A549 (cell line): Measurements from ENCODE around the gene DYRK1A. TPM values are rescaled to one million over a fixed set of nuclear protein-coding genes. Genes with fewer than 3 reads are reported as not detected.

ENCODE experiments used
- ATAC-seq, 2 experiments: fragments of 200-7000 bp in 1 of 2; fragments of >200 bp in 1 of 2; cut with Nextera tagmentation in 1 of 2; cut with Tn5 transposase in 1 of 2; 3 replicates each; pipeline versions ENCODE4 v1.8.0 to v1.9.1; 2018 to 2020; ENCODE audit warnings: mild to moderate bottlenecking in 1 of 2, moderate library complexity in 1 of 2
- CTCF ChIA-PET: fragments of 300-600 bp; sonication (Branson Sonifier 250); formaldehyde crosslinking; extraction: SDS; loops from one replicate; lab custom pipeline; 2021; ENCODE audit warnings: antibody characterized with exemption, inconsistent platforms; lab: Yijun Ruan, JAX
- POLR2A ChIA-PET: fragments of 350-600 bp; formaldehyde crosslinking; extraction: SDS; loops from one replicate; lab custom pipeline; 2021; ENCODE audit warnings: antibody characterized with exemption, inconsistent platforms; lab: Yijun Ruan, JAX
- DNase-seq, 2 experiments: peaks; one replicate each; pipeline versions ENCODE4 v3.0.0 to v3.0.0-alpha.2; 2011 to 2016; ENCODE audit warnings: low read depth in 1 of 2, low spot score in 1 of 2
- FAIRE-seq: peaks from 2 replicates; lab custom pipeline; 2011; peaks lifted over from hg19 to GRCh38; lab: Jason Lieb, UNC
- H3K27ac ChIP-seq, 2 experiments: fragments of >200 bp; sonication (Bioruptor Twin); formaldehyde crosslinking; 3 replicates each; pipeline ENCODE4 v1.5.1; 2016 to 2017
- H3K4me1 ChIP-seq: fragments of >200 bp; sonication (Bioruptor Twin); formaldehyde crosslinking; 3 replicates; pipeline ENCODE4 v1.6.1; 2016
- H3K4me2 ChIP-seq: fragments of >200 bp; sonication (Bioruptor Twin); formaldehyde crosslinking; 3 replicates; pipeline ENCODE4 v1.6.1; 2016
- H3K4me3 ChIP-seq: fragments of >200 bp; sonication (Bioruptor Twin); formaldehyde crosslinking; 3 replicates; pipeline ENCODE4 v1.5.1; 2016
- H3K9me3 ChIP-seq: fragments of >200 bp; sonication (Bioruptor Twin); formaldehyde crosslinking; 3 replicates; pipeline ENCODE4 v1.6.1; 2016
- BCL3 ChIP-seq: fragments of >200 bp; sonication (Bioruptor Twin); formaldehyde crosslinking; IDR thresholded peaks from 3 replicates; pipeline ENCODE4 v1.6.1; 2016
- CBX8 ChIP-seq: fragments of 200-600 bp; sonication (generic); IDR thresholded peaks from 2 replicates; pipeline ENCODE4 v1.6.1; 2016
- CHD2 ChIP-seq: fragments of 150-350 bp; IDR thresholded peaks from 2 replicates; pipeline ENCODE4 v1.6.1; 2014; ENCODE audit warnings: low read length; ENCODE audit not compliant: partially characterized antibody
- CHD4 ChIP-seq: fragments of 200-600 bp; sonication (generic); IDR thresholded peaks from 2 replicates; pipeline ENCODE4 v1.6.1; 2016; ENCODE audit warnings: antibody characterized with exemption, mild to moderate bottlenecking, borderline replicate concordance
- E2F6 ChIP-seq: IDR thresholded peaks from 2 replicates; pipeline ENCODE4 v1.6.1; 2012; ENCODE audit warnings: low read depth, borderline replicate concordance
- EP300 ChIP-seq, 2 experiments: fragments of >200 bp; sonication (Bioruptor Twin); formaldehyde crosslinking; IDR thresholded peaks; 2 replicates in 1 of 2; 3 replicates in 1 of 2; pipeline ENCODE4 v1.6.1; 2016 to 2017
- ESRRA ChIP-seq: fragments of 150-350 bp; IDR thresholded peaks from 2 replicates; pipeline ENCODE4 v1.6.1; 2014; ENCODE audit warnings: mild to moderate bottlenecking, low read length, borderline replicate concordance
- FOSB ChIP-seq: fragments of 250-450 bp; sonication (Bioruptor Pico); IDR thresholded peaks from 2 replicates; pipeline ENCODE4 v1.5.0; 2020; ENCODE audit warnings: mild to moderate bottlenecking, moderate library complexity
- FOXS1 ChIP-seq: fragments of 250-450 bp; sonication (Bioruptor Pico); IDR thresholded peaks from 2 replicates; pipeline ENCODE4 v1.5.0; 2020; ENCODE audit warnings: mild to moderate bottlenecking, moderate library complexity
- GATA3 ChIP-seq: IDR thresholded peaks from 2 replicates; pipeline ENCODE4 v1.6.1; 2012; ENCODE audit warnings: borderline replicate concordance
- HDAC2 ChIP-seq: fragments of 200-600 bp; sonication (generic); IDR thresholded peaks from 2 replicates; pipeline ENCODE4 v1.6.1; 2016
- HES2 ChIP-seq: fragments of >200 bp; sonication (Bioruptor Twin); formaldehyde crosslinking; IDR thresholded peaks from 2 replicates; pipeline ENCODE4 v1.6.1; 2016
- HEYL ChIP-seq: fragments of 250-450 bp; sonication (Bioruptor Pico); IDR thresholded peaks from 2 replicates; pipeline ENCODE4 v1.8.0; 2021; ENCODE audit warnings: mild to moderate bottlenecking, moderate library complexity
- HOXB13 ChIP-seq: fragments of 250-450 bp; sonication (Bioruptor Pico); IDR thresholded peaks from 2 replicates; pipeline ENCODE4 v1.5.0; 2020; ENCODE audit warnings: low read depth, mild to moderate bottlenecking, moderate library complexity
- HOXB5 ChIP-seq: fragments of 250-450 bp; sonication (Bioruptor Pico); IDR thresholded peaks from 2 replicates; pipeline ENCODE4 v1.5.0; 2020; ENCODE audit warnings: mild to moderate bottlenecking, moderate library complexity
- JUN ChIP-seq, 2 experiments: fragments of >200 bp; sonication (Bioruptor Twin); formaldehyde crosslinking; IDR thresholded peaks; 2 replicates in 1 of 2; 3 replicates in 1 of 2; pipeline ENCODE4 v1.6.1; 2016 to 2017
- JUNB ChIP-seq: fragments of >200 bp; sonication (Bioruptor Twin); formaldehyde crosslinking; IDR thresholded peaks from 2 replicates; pipeline ENCODE4 v1.6.1; 2016
- KDM1A ChIP-seq: fragments of 200-600 bp; sonication (generic); IDR thresholded peaks from 2 replicates; pipeline ENCODE4 v1.6.1; 2016; ENCODE audit warnings: low read depth, mild to moderate bottlenecking
- KDM5A ChIP-seq: fragments of 200-600 bp; sonication (generic); IDR thresholded peaks from 2 replicates; pipeline ENCODE4 v1.6.1; 2016; ENCODE audit warnings: antibody characterized with exemption, mild to moderate bottlenecking
- MAFK ChIP-seq: fragments of 450-650 bp; IDR thresholded peaks from 2 replicates; pipeline ENCODE4 v1.6.1; 2014; ENCODE audit not compliant: partially characterized antibody
- MAX ChIP-seq: IDR thresholded peaks from 2 replicates; pipeline ENCODE4 v1.6.1; 2012
- NFE2L2 ChIP-seq: fragments of 150-350 bp; conservative IDR thresholded peaks from 2 replicates; pipeline ENCODE4 v1.6.1; 2014; ENCODE audit warnings: low read length
- NR3C1 ChIP-seq: fragments of >200 bp; sonication (Bioruptor Twin); formaldehyde crosslinking; IDR thresholded peaks from 3 replicates; pipeline ENCODE4 v1.6.1; 2017
- PBX3 ChIP-seq: IDR thresholded peaks from 2 replicates; pipeline ENCODE4 v1.6.1; 2012
- POLR2A ChIP-seq: IDR thresholded peaks from 2 replicates; pipeline ENCODE4 v1.6.1; 2012; ENCODE audit warnings: mild to moderate bottlenecking, low read length
- POLR2AphosphoS2 ChIP-seq: conservative IDR thresholded peaks from 2 replicates; pipeline ENCODE4 v1.6.1; 2012; ENCODE audit warnings: low read length, improper control_type of control experiment, inconsistent platforms
- RARB ChIP-seq: fragments of 250-450 bp; sonication (Bioruptor Pico); IDR thresholded peaks from 2 replicates; pipeline ENCODE4 v1.8.0; 2021; ENCODE audit warnings: mild to moderate bottlenecking, moderate library complexity
- REST ChIP-seq: fragments of 200-600 bp; sonication (generic); IDR thresholded peaks from 2 replicates; pipeline ENCODE4 v1.6.1; 2016; ENCODE audit warnings: antibody characterized with exemption, mild to moderate bottlenecking, moderate library complexity
- RFX5 ChIP-seq: fragments of 450-650 bp; IDR thresholded peaks from 2 replicates; pipeline ENCODE4 v1.7.1; 2014; ENCODE audit warnings: antibody characterized with exemption, mild to moderate bottlenecking, moderate library complexity
- RNF2 ChIP-seq: fragments of 200-600 bp; sonication (generic); IDR thresholded peaks from 2 replicates; pipeline ENCODE4 v1.6.1; 2016; ENCODE audit warnings: low read depth, mild to moderate bottlenecking, antibody characterized with exemption, moderate library complexity, borderline replicate concordance
- SMC3 ChIP-seq: fragments of >200 bp; sonication (Bioruptor Twin); formaldehyde crosslinking; IDR thresholded peaks from 3 replicates; pipeline ENCODE4 v1.6.1; 2018; ENCODE audit warnings: inconsistent platforms
- TFCP2L1 ChIP-seq: fragments of 250-450 bp; sonication (Bioruptor Pico); IDR thresholded peaks from 2 replicates; pipeline ENCODE4 v1.5.0; 2021; ENCODE audit warnings: mild to moderate bottlenecking
- TP53 ChIP-seq: fragments of 250-450 bp; sonication (Bioruptor Pico); IDR thresholded peaks from 2 replicates; pipeline ENCODE4 v1.5.0; 2021; ENCODE audit warnings: mild to moderate bottlenecking, moderate library complexity
- ZC3H11A ChIP-seq: fragments of 450-650 bp; IDR thresholded peaks from 2 replicates; pipeline ENCODE4 v1.6.1; 2014; ENCODE audit warnings: antibody characterized with exemption, mild to moderate bottlenecking
- ZFP36 ChIP-seq: fragments of 450-650 bp; IDR thresholded peaks from 2 replicates; pipeline ENCODE4 v1.6.1; 2014; ENCODE audit warnings: borderline replicate concordance; ENCODE audit not compliant: partially characterized antibody
- ZSCAN20 ChIP-seq: fragments of 250-450 bp; sonication (Bioruptor Pico); IDR thresholded peaks from 2 replicates; pipeline ENCODE4 v1.8.0; 2022; ENCODE audit warnings: mild to moderate bottlenecking, moderate library complexity
- WGBS: methylation state at CpG from one replicate; pipeline ENCODE4 v1.1.6; 2017; ENCODE audit errors: missing lambda C conversion rate; 5-methylcytosine and 5-hydroxymethylcytosine counted together
- polyA plus RNA-seq, 4 experiments: library from polyadenylated mRNA; depleted of rRNA in 3 of 4; stranded (reverse); fragments of >200 nt; fragmentation: RNase III in 1 of 4; extraction: RNeasy Plus Mini Kit Qiagen cat#74134 plus additional on column Dnase treatment in 1 of 4; gene quantifications; 2 replicates in 3 of 4; 3 replicates in 1 of 4; pipeline ENCODE4 v1.2.3, GENCODE V29; 2011 to 2017

Gene DYRK1A
- polyA plus RNA-seq, 2 of the 4 experiments (the other 2 are of a cell fraction) = 12.7 to 29.4 TPM

GRCh38 chr21:37365517-37366481 is 774 bp upstream of the DYRK1A start:
- H3K4me1 ChIP-seq = peaks cover 22% of the 10 kb centered on the region; the same call in 2 of the 3 replicates
- H3K9me3 ChIP-seq = no peaks in the 10 kb centered on the region
- FAIRE-seq (no peak), DNase-seq (peak; percentile 19 to 65), ATAC-seq (peak; percentile 69 to 72)
- H3K4me2 ChIP-seq = peak overlapping the region; percentile 81
- POLR2A ChIA-PET = interaction anchor here (0.6 to 2.5 kb wide), 7 partner anchors 17 to 1389 kb away, joined by 3 to 38 read pairs (median 10); partner anchors contain the start of gene VPS26C
- H3K4me3 ChIP-seq = peak overlapping the region; percentile 60
- CTCF ChIA-PET = interaction anchor here (1.0 to 1.2 kb wide), 2 partner anchors 9 to 98 kb away, joined by 4 to 6 read pairs; no protein-coding TSS in a partner anchor
- peak overlapping the region; percentile 98 to 99 for H3K27ac ChIP-seq
- whole genome bisulfite sequencing = 4% methylated on average over 12 of the region's 106 CpGs
- 0 out of 2 replicates have a peak, but pooled peaks have one; percentile 20 for TF ChIP-seq RARB (CRISPR knock-in tag)
- no peak for TF ChIP-seq NFE2L2
- no peak for TF ChIP-seq RNF2
- TF ChIP-seq NR3C1 = no peak
- TF ChIP-seq KDM1A = no peak
- no peak for TF ChIP-seq ZSCAN20 (CRISPR knock-in tag)
- no peak for TF ChIP-seq HES2
- TF ChIP-seq JUN (IDR thresholded peaks at IDR 0.05) = peak; percentile 36 to 80; a peak in 3 of 5 replicates
- no peak for TF ChIP-seq JUNB
- TF ChIP-seq CHD4 = no peak
- TF ChIP-seq ZC3H11A = no peak
- no peak for TF ChIP-seq CBX8
- 0 out of 2 replicates have a peak, but pooled peaks have one; percentile 51 for TF ChIP-seq TFCP2L1 (CRISPR knock-in tag)
- no peak for TF ChIP-seq PBX3
- TF ChIP-seq ESRRA = no peak
- TF ChIP-seq GATA3 = no peak
- no peak for TF ChIP-seq ZFP36
- TF ChIP-seq HOXB5 = no peak
- TF ChIP-seq REST = no peak
- no peak for TF ChIP-seq TP53 (CRISPR knock-in tag)
- TF ChIP-seq MAX = peak; percentile 52; the same call in 1 of the 2 replicates
- TF ChIP-seq KDM5A = no peak
- peak; percentile 10; the same call in 1 of the 3 replicates for TF ChIP-seq SMC3
- TF ChIP-seq POLR2AphosphoS2 = no peak
- TF ChIP-seq POLR2A = peak; percentile 52; the same call in 1 of the 2 replicates
- no peak for TF ChIP-seq EP300 (IDR thresholded peaks at IDR 0.05)
- peak; percentile 36; the same call in 1 of the 2 replicates for TF ChIP-seq E2F6
- peak; percentile 31 for TF ChIP-seq CHD2
- TF ChIP-seq MAFK = no peak
- peak; percentile 68; the same call in 2 of the 3 replicates for TF ChIP-seq BCL3
- TF ChIP-seq HEYL (CRISPR knock-in tag) = no peak
- TF ChIP-seq FOXS1 (CRISPR knock-in tag) = no peak
- no peak for TF ChIP-seq FOSB
- no peak for TF ChIP-seq RFX5
- TF ChIP-seq HDAC2 = no peak
- TF ChIP-seq HOXB13 = no peak
